ENCODE data around the gene PRELP. TPM values are rescaled to one million over a fixed set of nuclear protein-coding genes. Genes with fewer than 3 reads are reported as not detected.

Gene PRELP
- total and polyA plus RNA-seq, 2 of the 8 experiments (the other 6 are each of a cell fraction or from before 2014, with no cell fraction given) = 0.13 to 0.23 TPM

DNA sequence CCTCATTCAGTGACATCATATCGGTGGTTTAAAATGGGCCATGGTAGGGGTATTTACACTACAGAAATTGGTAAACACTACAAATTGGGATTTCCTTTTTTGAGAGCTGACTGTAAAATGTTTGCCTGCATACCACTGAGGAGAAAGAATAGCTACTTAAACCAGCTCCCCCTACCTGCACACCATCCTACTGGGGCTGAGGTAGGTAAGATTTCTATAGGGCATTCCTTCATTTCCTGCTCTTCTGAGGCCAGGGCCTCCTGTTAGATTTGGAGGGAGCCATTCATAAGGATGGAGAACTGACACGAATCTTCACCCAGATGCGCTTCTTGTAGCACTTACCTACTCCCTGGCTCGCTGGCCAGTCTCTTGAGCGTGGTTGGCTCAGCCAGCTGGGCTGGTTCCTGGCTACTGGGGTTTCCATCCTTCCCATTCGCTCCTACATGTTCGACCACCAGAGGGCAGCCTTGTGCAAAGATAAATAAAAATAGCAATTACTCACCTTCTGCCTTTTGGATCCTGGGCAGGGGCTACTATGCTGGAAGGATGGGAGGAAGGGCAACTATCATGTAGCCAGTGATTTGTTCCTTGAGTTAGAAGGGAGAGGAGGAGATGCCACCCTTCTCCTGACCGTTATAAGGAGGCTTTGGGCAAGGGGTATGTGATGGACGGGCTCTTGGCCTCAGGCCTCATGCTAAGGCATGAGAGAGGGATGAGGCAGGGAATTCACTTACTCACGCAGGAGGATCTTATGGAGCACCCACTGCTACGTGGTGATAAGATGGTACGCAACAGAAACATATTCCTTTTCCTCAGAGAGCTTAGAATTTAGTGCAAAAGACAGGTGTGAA lies 29.0 kb downstream of the PRELP start:
- Histone ChIP-seq H2BK120ac (replicated peaks; ENCODE audit: low read depth, low read length) (no peak overlapping the region), H4K91ac (replicated peaks; ENCODE audit: insufficient read length, low read length) (peak overlapping the region; percentile 45), H3K9ac (replicated peaks in 1 of 4; ENCODE audit: extremely low read depth in 1 of 4, low read depth in 3 of 4, low read length in 3 of 4) (no peak overlapping the region), H3K18ac (ENCODE audit: extremely low read depth, low read length) (no peak overlapping the region), H3K79me2 (ENCODE audit: control insufficient read depth in 1 of 2, insufficient read depth in 2 of 2, low read length in 2 of 2) (no peaks in the 10 kb centered on the region), H3K23ac (ENCODE audit: insufficient read length) (no peak overlapping the region), H3K4me1 (replicated peaks in 1 of 4; ENCODE audit: control insufficient read depth in 3 of 4, insufficient read depth in 4 of 4, low read length in 3 of 4) (peaks cover 2 to 17% (median 11%) of the 10 kb centered on the region in 4 experiments), H2BK5ac (ENCODE audit: low read depth, low read length) (no peak overlapping the region), H3K36me3 (ENCODE audit: control insufficient read depth in 2 of 4, insufficient read depth in 4 of 4, low read length in 3 of 4) (no peaks in the 10 kb centered on the region), H2BK12ac (ENCODE audit: low read depth, low read length) (peak overlapping the region; percentile 65; the same call in 1 of the 2 replicates), H3K23me2 (ENCODE audit: low read depth, low read length) (peaks cover 3% of the 10 kb centered on the region; the same call in 1 of the 2 replicates), H3K4me3 (ENCODE audit: extremely low read depth in 1 of 4, insufficient read depth in 2 of 4, low read depth in 3 of 4, low read length in 4 of 4) (no peak overlapping the region), H2AK5ac (ENCODE audit: low read depth, low read length) (peak overlapping the region; percentile 91), H3K27ac (ENCODE audit: low read depth, low read length) (no peak overlapping the region), H2BK20ac (ENCODE audit: low read length) (no peak overlapping the region), H3K27me3 (replicated peaks in 1 of 4; ENCODE audit: control insufficient read depth in 3 of 4, extremely low read depth in 1 of 4, insufficient read depth in 3 of 4, low read length in 3 of 4) (no peaks in the 10 kb centered on the region), H4K8ac (ENCODE audit: extremely low read depth, insufficient read depth, low read length) (no peak overlapping the region), H3K79me1 (ENCODE audit: low read depth, low read length) (no peaks in the 10 kb centered on the region), H2BK15ac (ENCODE audit: low read length) (peak overlapping the region; percentile 83; the same call in 1 of the 2 replicates), H3K4me2 (ENCODE audit: insufficient read depth in 1 of 2, low read depth in 2 of 2, low read length in 2 of 2) (peak overlapping the region in 1 of 2 experiments; percentile 32; a peak in 2 of 4 replicates), H4K20me1 (replicated peaks in 1 of 2; ENCODE audit: control insufficient read depth in 1 of 2, insufficient read depth in 2 of 2, low read length in 2 of 2) (no peaks in the 10 kb centered on the region), H2AFZ (ENCODE audit: low read length) (peak overlapping the region; percentile 89; the same call in 1 of the 2 replicates), H3K56ac (replicated peaks; ENCODE audit: insufficient read length, low read depth, low read length) (no peak overlapping the region), H4K5ac (ENCODE audit: insufficient read length, low read depth, low read length) (no peak overlapping the region), H3K4ac (replicated peaks; ENCODE audit: insufficient read length, low read depth, low read length) (no peak overlapping the region), H3K9me3 (ENCODE audit: insufficient read depth in 2 of 2, low read depth in 1 of 2, low read length in 1 of 2) (no peaks in the 10 kb centered on the region), H3K14ac (ENCODE audit: insufficient read length) (no peak overlapping the region)
- POLR2A ChIA-PET (ENCODE audit: partially characterized antibody) = interaction anchor here (0.8 to 1.3 kb wide), 2 partner anchors 9 to 11 kb away, joined by 3 read pairs; partner anchors contain the start of gene OPTC
- WGBS, 2 experiments (ENCODE audit: extremely low coverage in 1 of 2, insufficient coverage in 1 of 2, insufficient read length in 1 of 2, insufficient replicate concordance in 2 of 2, low coverage in 1 of 2, low lambda C conversion rate in 2 of 2, missing lambda C conversion rate in 1 of 2) = 39% methylated on average over 12 of the region's 12 CpGs; no CpG with 5 or more reads in 1 of the 2 experiments
- CTCF ChIA-PET (ENCODE audit: partially characterized antibody) = interaction anchor here (0.7 to 9.0 kb wide), 53 partner anchors 10 to 464 kb away, joined by 3 to 162 read pairs (median 5); partner anchors contain the start of genes FMOD and OPTC
- FAIRE-seq = peak; percentile 92
- peak in 1 of 2 experiments; percentile 90 for DNase-seq (ENCODE audit: low read depth in 1 of 2, low spot score in 2 of 2)
- TF ChIP-seq, protein P1, sequence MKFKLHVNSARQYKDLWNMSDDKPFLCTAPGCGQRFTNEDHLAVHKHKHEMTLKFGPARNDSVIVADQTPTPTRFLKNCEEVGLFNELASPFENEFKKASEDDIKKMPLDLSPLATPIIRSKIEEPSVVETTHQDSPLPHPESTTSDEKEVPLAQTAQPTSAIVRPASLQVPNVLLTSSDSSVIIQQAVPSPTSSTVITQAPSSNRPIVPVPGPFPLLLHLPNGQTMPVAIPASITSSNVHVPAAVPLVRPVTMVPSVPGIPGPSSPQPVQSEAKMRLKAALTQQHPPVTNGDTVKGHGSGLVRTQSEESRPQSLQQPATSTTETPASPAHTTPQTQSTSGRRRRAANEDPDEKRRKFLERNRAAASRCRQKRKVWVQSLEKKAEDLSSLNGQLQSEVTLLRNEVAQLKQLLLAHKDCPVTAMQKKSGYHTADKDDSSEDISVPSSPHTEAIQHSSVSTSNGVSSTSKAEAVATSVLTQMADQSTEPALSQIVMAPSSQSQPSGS (IDR thresholded peaks at IDR 0.05; ENCODE audit: low read length) = no peak
- TF ChIP-seq EZH2 (IDR thresholded peaks at IDR 0.05; ENCODE audit: low read depth, low read length, severe bottlenecking) (no peak), PHF8 (conservative IDR thresholded peaks at IDR 0.05; ENCODE audit: low read depth, low read length) (no peak), TAF1 (IDR thresholded peaks at IDR 0.05; ENCODE audit: low read depth, low read length) (no peak), NRF1 (IDR thresholded peaks at IDR 0.05; ENCODE audit: low read depth, low read length) (no peak)
- TF ChIP-seq, protein P2, sequence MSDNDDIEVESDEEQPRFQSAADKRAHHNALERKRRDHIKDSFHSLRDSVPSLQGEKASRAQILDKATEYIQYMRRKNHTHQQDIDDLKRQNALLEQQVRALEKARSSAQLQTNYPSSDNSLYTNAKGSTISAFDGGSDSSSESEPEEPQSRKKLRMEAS (IDR thresholded peaks at IDR 0.05) = 0 out of 2 replicates have a peak, but pooled peaks have one; percentile 19
